Endothelial cell of umbilical vein (primary cell): ENCODE measurements around the gene STOML3.

Experiments
- CTCF ChIP-seq, 2 donors: IDR thresholded peaks; 1 replicate in 1 of 2; 2 replicates in 1 of 2; pipeline ENCODE4 v1.5.1; 2011; ENCODE audit warnings: low read length in 2 of 2, mild to moderate bottlenecking in 2 of 2, moderate library complexity in 2 of 2, control low read depth in 1 of 2, inconsistent platforms in 1 of 2, low read depth in 1 of 2; ENCODE audit not compliant: insufficient read depth in 1 of 2; ENCODE audit errors: extremely low read depth in 1 of 2
- EZH2 ChIP-seq: IDR thresholded peaks from 2 replicates; pipeline ENCODE4 v1.6.1; 2012; ENCODE audit warnings: borderline replicate concordance, low read depth, mild to moderate bottlenecking, moderate library complexity, low read length, inconsistent platforms; ENCODE audit not compliant: severe bottlenecking
- FOS ChIP-seq: IDR thresholded peaks from 2 replicates; pipeline ENCODE4 v1.6.1; 2011; ENCODE audit warnings: mild to moderate bottlenecking, low read length, moderate library complexity, borderline replicate concordance; ENCODE audit not compliant: insufficient read depth
- JUN ChIP-seq: IDR thresholded peaks from 2 replicates; pipeline ENCODE4 v1.6.1; 2011; ENCODE audit warnings: borderline replicate concordance, low read depth; ENCODE audit not compliant: insufficient read length, insufficient read depth
- MAX ChIP-seq: IDR thresholded peaks from 2 replicates; pipeline ENCODE4 v1.6.1; 2011; ENCODE audit not compliant: insufficient read depth, insufficient read length
- MYC ChIP-seq: IDR thresholded peaks from one replicate; pipeline ENCODE4 v1.6.1; 2011; ENCODE audit warnings: mild to moderate bottlenecking, low read depth, low read length
- POLR2A ChIP-seq: IDR thresholded peaks from 2 replicates; pipeline ENCODE4 v1.6.1; 2012; ENCODE audit warnings: low read depth, mild to moderate bottlenecking, control low read depth, low read length
- POLR2AphosphoS5 ChIP-seq: IDR thresholded peaks from 2 replicates; pipeline ENCODE4 v1.6.1; 2012; ENCODE audit warnings: low read depth, mild to moderate bottlenecking, control low read depth, low read length, moderate library complexity; ENCODE audit not compliant: insufficient read depth

- TF ChIP-seq CTCF (IDR thresholded peaks at IDR 0.05; ENCODE audit: extremely low read depth in 1 of 2, insufficient read depth in 1 of 2, low read depth in 1 of 2, low read length in 2 of 2), result no peak
- TF ChIP-seq FOS, result no peak
- TF ChIP-seq EZH2, result no peak
- TF ChIP-seq POLR2A, result no peak
- no peak for TF ChIP-seq MAX
- no peak for TF ChIP-seq POLR2AphosphoS5
- TF ChIP-seq JUN, result no peak
- TF ChIP-seq MYC, result no peak
Measured at GRCh38 chr13:39038569-39039030, 48.0 kb upstream of the STOML3 start.
